Neural progenitor cell (in vitro differentiated cells): ENCODE data around the gene MAPK1. TPM values are rescaled to one million over a fixed set of nuclear protein-coding genes. Genes with fewer than 3 reads are reported as not detected.

Experiments
- DNase-seq: peaks from one replicate; pipeline ENCODE4 v3.0.0-alpha.2; 2016; ENCODE audit warnings: low spot score
- H2AFZ ChIP-seq: fragments of 200-600 bp; sonication (generic); replicated peaks from 2 replicates; pipeline ENCODE4 v1.6.1; 2016; ENCODE audit warnings: antibody characterized with exemption
- H3F3A ChIP-seq: fragments of 200-600 bp; sonication (generic); 2 replicates; pipeline ENCODE4 v1.6.1; 2016; ENCODE audit warnings: antibody characterized with exemption, low read depth
- H3K27ac ChIP-seq: fragments of 200-600 bp; sonication (generic); 2 replicates; pipeline ENCODE4 v1.5.1; 2016; ENCODE audit warnings: mild to moderate bottlenecking
- H3K27me3 ChIP-seq: fragments of 200-600 bp; sonication (generic); 2 replicates; pipeline ENCODE4 v1.6.1; 2016; ENCODE audit warnings: mild to moderate bottlenecking, moderate library complexity
- H3K36me3 ChIP-seq: fragments of 200-600 bp; sonication (generic); 2 replicates; pipeline ENCODE4 v1.5.1; 2016
- H3K4me1 ChIP-seq: fragments of 200-600 bp; sonication (generic); 2 replicates; pipeline ENCODE4 v1.6.1; 2016; ENCODE audit warnings: mixed run types
- H3K4me2 ChIP-seq: fragments of 200-600 bp; sonication (generic); 2 replicates; pipeline ENCODE4 v1.6.1; 2016
- H3K4me3 ChIP-seq: fragments of 200-600 bp; sonication (generic); 2 replicates; pipeline ENCODE4 v1.5.1; 2016
- H3K79me2 ChIP-seq: fragments of 200-600 bp; sonication (generic); 2 replicates; pipeline ENCODE4 v1.6.1; 2016; ENCODE audit warnings: low read depth
- H3K9ac ChIP-seq: fragments of 200-600 bp; sonication (generic); 2 replicates; pipeline ENCODE4 v1.6.1; 2016
- H3K9me3 ChIP-seq: fragments of 200-600 bp; sonication (generic); 2 replicates; pipeline ENCODE4 v1.5.1; 2016; ENCODE audit warnings: low read depth
- H4K20me1 ChIP-seq: fragments of 200-600 bp; sonication (generic); 2 replicates; pipeline ENCODE4 v1.6.1; 2016; ENCODE audit warnings: low read depth
- H3K27ac Mint-ChIP-seq: 3 replicates; pipeline ENCODE4 v1.8.0; 2021; ENCODE audit warnings: mixed read lengths
- H3K27me3 Mint-ChIP-seq: 2 replicates; pipeline ENCODE4 v1.8.0; 2022; ENCODE audit warnings: low read depth, mild to moderate bottlenecking, inconsistent platforms, moderate library complexity, mixed read lengths; ENCODE audit not compliant: insufficient read depth
- H3K36me3 Mint-ChIP-seq: 3 replicates; pipeline ENCODE4 v1.8.0; 2021; ENCODE audit warnings: mixed read lengths
- H3K4me1 Mint-ChIP-seq: 3 replicates; pipeline ENCODE4 v1.8.0; 2021; ENCODE audit warnings: mixed read lengths
- H3K4me3 Mint-ChIP-seq: 3 replicates; pipeline ENCODE4 v1.8.0; 2021; ENCODE audit warnings: mild to moderate bottlenecking, moderate library complexity, mixed read lengths
- H3K9me3 Mint-ChIP-seq: 3 replicates; pipeline ENCODE4 v1.8.0; 2020; ENCODE audit warnings: mixed read lengths
- CTCF ChIP-seq: fragments of 200-600 bp; sonication (generic); IDR thresholded peaks from 2 replicates; pipeline ENCODE4 v1.5.1; 2017; ENCODE audit warnings: antibody characterized with exemption, mild to moderate bottlenecking
- EZH2 ChIP-seq: fragments of 200-600 bp; sonication (generic); IDR thresholded peaks from 2 replicates; pipeline ENCODE4 v1.6.1; 2017; ENCODE audit warnings: antibody characterized with exemption, mild to moderate bottlenecking, moderate library complexity
- EZH2phosphoT487 ChIP-seq: fragments of 200-600 bp; sonication (generic); IDR thresholded peaks from 2 replicates; pipeline ENCODE4 v1.6.1; 2017; ENCODE audit warnings: antibody characterized with exemption
- total RNA-seq: library from RNA; depleted of rRNA; stranded (reverse); fragments of >200 nt; gene quantifications from 2 replicates; pipeline ENCODE4 v1.2.3, GENCODE V29; 2015; ENCODE audit warnings: low replicate concordance

MAPK1 gene
- total RNA-seq, 1 donor from 2014 or later: 61.4 TPM

- DNase-seq: no peak
- H3K9ac ChIP-seq: no peak overlapping the region
- Mint-ChIP-seq H3K9me3 (no peaks in the 10 kb centered on the region), H3K36me3 (peaks cover 47% of the 10 kb centered on the region), H3K4me3 (no peak overlapping the region), H3K27ac (no peak overlapping the region), H3K27me3 (peaks cover 2% of the 10 kb centered on the region), H3K4me1 (no peaks in the 10 kb centered on the region)
- H3K36me3 ChIP-seq: peaks cover 23% of the 10 kb centered on the region
- no peaks in the 10 kb centered on the region for H3K9me3 ChIP-seq
- H3F3A ChIP-seq: no peaks in the 10 kb centered on the region
- H3K27ac ChIP-seq: no peak overlapping the region
- H3K27me3 ChIP-seq: no peaks in the 10 kb centered on the region
- no peak overlapping the region for H3K4me3 ChIP-seq
- H4K20me1 ChIP-seq: peaks cover 11% of the 10 kb centered on the region
- no peaks in the 10 kb centered on the region for H3K4me1 ChIP-seq
- no peaks in the 10 kb centered on the region for H3K79me2 ChIP-seq
- no peak overlapping the region for H3K4me2 ChIP-seq
- TF ChIP-seq EZH2phosphoT487 (no peak), EZH2 (no peak), CTCF (no peak)
- H2AFZ ChIP-seq: no peak overlapping the region
Observed at GRCh38 chr22:21766691-21767462, 100.6 kb downstream of the MAPK1 start.

- Mint-ChIP-seq H3K4me3 (no peak overlapping the region), H3K36me3 (peaks cover 40% of the 10 kb centered on the region), H3K4me1 (no peaks in the 10 kb centered on the region), H3K27me3 (peaks cover 2% of the 10 kb centered on the region), H3K27ac (no peak overlapping the region), H3K9me3 (no peaks in the 10 kb centered on the region)
- Histone ChIP-seq H3K4me2 (no peak overlapping the region), H3K27ac (no peak overlapping the region), H3K79me2 (no peaks in the 10 kb centered on the region), H3K9ac (no peak overlapping the region), H4K20me1 (peaks cover 11% of the 10 kb centered on the region), H2AFZ (no peak overlapping the region), H3K9me3 (no peaks in the 10 kb centered on the region), H3F3A (peaks cover 5% of the 10 kb centered on the region), H3K27me3 (no peaks in the 10 kb centered on the region), H3K36me3 (peaks cover 23% of the 10 kb centered on the region), H3K4me3 (no peak overlapping the region), H3K4me1 (no peaks in the 10 kb centered on the region)
- no peak for DNase-seq
- TF ChIP-seq CTCF (no peak), EZH2 (no peak), EZH2phosphoT487 (no peak)
Observed at GRCh38 chr22:21765909-21766529, 101.4 kb downstream of the MAPK1 start.

- Histone ChIP-seq H3K4me1 (no peaks in the 10 kb centered on the region), H3K9ac (no peak overlapping the region), H3K4me2 (no peak overlapping the region), H4K20me1 (peaks cover 17% of the 10 kb centered on the region), H3K79me2 (no peaks in the 10 kb centered on the region), H3K36me3 (peaks cover 19% of the 10 kb centered on the region), H3K27ac (no peak overlapping the region), H3K4me3 (no peak overlapping the region), H2AFZ (no peak overlapping the region), H3K27me3 (no peaks in the 10 kb centered on the region), H3K9me3 (no peaks in the 10 kb centered on the region), H3F3A (peaks cover 5% of the 10 kb centered on the region)
- DNase-seq: no peak
- Mint-ChIP-seq H3K27me3 (peaks cover 2% of the 10 kb centered on the region), H3K9me3 (no peaks in the 10 kb centered on the region), H3K36me3 (peaks cover 40% of the 10 kb centered on the region), H3K4me3 (no peak overlapping the region), H3K4me1 (no peaks in the 10 kb centered on the region), H3K27ac (no peak overlapping the region)
- TF ChIP-seq CTCF: no peak
- TF ChIP-seq EZH2phosphoT487: no peak
- TF ChIP-seq EZH2: no peak
Observed at GRCh38 chr22:21764038-21764804, 103.2 kb downstream of the MAPK1 start.
